A673 (cell line): ENCODE measurements around the gene BICD2.

ENCODE experiments used
- CTCF ChIP-seq: fragments of 300-800, 200-600 bp; sonication (generic); conservative IDR thresholded peaks from 2 replicates; pipeline ENCODE4 v1.5.1; 2017; ENCODE audit warnings: low read depth, mild to moderate bottlenecking, antibody characterized with exemption, low read length, moderate library complexity, mixed read lengths
- EZH2 ChIP-seq: fragments of 200-600 bp; sonication (generic); IDR thresholded peaks from 2 replicates; pipeline ENCODE4 v1.6.1; 2017; ENCODE audit warnings: borderline replicate concordance, low read depth, mild to moderate bottlenecking, mixed read lengths, antibody characterized with exemption, low read length; ENCODE audit not compliant: poor library complexity, severe bottlenecking

- TF ChIP-seq EZH2 (no peak), CTCF (no peak)
Measured at GRCh38 chr9:92721548-92721947, 43.1 kb downstream of the BICD2 start.
